GM13977 (cell line): ENCODE results near the gene TBC1D10A.

Experiments used
- DNase-seq: peaks from one replicate; pipeline ENCODE4 v3.0.0; 2012; ENCODE audit warnings: low spot score
- in situ Hi-C: fragments of 300-500 bp; cut with MboI; formaldehyde crosslinking; loops from one replicate; pipeline ENCODE4 v1.12.0; 2022; ENCODE audit warnings: low sequenced_read_pairs, low pct_unique_long_range_greater_than_20kb, mixed read lengths, inconsistent platforms; ENCODE audit not compliant: unreplicated experiment
- TF ChIP-seq, protein P1 (sequence below): IDR thresholded peaks from 2 replicates; pipeline ENCODE4 v1.5.1; 2012; ENCODE audit warnings: mild to moderate bottlenecking, control low read depth; ENCODE audit not compliant: insufficient read depth; ENCODE audit errors: extremely low read depth, missing control alignments

The TBC1D10A gene

DNA sequence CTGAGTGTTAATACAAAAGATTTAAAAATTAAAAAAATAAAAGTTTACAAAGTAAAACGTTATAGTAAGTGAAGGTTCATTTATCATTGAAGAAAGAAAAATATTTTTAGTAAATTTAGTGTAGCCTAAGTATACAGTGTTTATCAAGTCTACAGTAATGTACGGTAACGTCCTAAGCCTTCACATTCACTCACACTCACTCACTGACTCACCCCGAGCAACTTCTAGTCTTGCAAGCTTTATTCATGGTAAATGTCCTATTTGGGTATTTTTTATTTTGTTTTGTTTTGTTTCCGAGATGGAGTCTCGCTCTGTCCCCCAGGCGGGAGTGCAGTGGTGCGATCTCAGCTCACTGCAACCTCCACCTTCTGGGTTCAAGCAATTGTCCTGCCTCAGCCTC, 46.2 kb downstream of the TBC1D10A start:
- TF ChIP-seq, protein P1, sequence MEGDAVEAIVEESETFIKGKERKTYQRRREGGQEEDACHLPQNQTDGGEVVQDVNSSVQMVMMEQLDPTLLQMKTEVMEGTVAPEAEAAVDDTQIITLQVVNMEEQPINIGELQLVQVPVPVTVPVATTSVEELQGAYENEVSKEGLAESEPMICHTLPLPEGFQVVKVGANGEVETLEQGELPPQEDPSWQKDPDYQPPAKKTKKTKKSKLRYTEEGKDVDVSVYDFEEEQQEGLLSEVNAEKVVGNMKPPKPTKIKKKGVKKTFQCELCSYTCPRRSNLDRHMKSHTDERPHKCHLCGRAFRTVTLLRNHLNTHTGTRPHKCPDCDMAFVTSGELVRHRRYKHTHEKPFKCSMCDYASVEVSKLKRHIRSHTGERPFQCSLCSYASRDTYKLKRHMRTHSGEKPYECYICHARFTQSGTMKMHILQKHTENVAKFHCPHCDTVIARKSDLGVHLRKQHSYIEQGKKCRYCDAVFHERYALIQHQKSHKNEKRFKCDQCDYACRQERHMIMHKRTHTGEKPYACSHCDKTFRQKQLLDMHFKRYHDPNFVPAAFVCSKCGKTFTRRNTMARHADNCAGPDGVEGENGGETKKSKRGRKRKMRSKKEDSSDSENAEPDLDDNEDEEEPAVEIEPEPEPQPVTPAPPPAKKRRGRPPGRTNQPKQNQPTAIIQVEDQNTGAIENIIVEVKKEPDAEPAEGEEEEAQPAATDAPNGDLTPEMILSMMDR, result no peak
- DNase-seq, result no peak
- in situ Hi-C loops, result loop anchor here (10.0 kb wide), 1 partner anchor 104 kb away; the partner anchor contains the start of gene RNF215

DNA sequence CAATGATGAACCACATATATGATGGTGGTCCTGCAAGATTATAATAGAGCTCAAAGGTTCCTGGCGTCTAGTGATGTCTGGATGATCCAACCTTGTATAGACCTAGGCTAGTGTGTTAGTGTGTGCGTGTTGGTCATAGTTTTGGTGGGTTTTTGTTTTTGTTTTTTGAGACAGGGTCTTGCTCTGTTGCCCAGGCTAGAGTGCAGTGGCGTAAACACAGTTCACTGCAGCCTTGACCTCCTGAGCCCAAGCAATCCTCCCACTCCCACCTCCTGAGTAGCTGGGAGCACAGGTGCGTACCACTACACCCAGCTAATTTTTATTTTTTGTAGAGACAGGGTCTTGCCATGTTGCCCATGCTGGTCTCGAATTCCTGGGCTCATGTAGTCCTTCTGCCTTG, 46.8 kb downstream of the TBC1D10A start:
- DNase-seq, result no peak
- TF ChIP-seq, protein P1, result no peak
- in situ Hi-C loops, result loop anchor here (10.0 kb wide), 1 partner anchor 105 kb away; the partner anchor contains the start of gene RNF215

DNA sequence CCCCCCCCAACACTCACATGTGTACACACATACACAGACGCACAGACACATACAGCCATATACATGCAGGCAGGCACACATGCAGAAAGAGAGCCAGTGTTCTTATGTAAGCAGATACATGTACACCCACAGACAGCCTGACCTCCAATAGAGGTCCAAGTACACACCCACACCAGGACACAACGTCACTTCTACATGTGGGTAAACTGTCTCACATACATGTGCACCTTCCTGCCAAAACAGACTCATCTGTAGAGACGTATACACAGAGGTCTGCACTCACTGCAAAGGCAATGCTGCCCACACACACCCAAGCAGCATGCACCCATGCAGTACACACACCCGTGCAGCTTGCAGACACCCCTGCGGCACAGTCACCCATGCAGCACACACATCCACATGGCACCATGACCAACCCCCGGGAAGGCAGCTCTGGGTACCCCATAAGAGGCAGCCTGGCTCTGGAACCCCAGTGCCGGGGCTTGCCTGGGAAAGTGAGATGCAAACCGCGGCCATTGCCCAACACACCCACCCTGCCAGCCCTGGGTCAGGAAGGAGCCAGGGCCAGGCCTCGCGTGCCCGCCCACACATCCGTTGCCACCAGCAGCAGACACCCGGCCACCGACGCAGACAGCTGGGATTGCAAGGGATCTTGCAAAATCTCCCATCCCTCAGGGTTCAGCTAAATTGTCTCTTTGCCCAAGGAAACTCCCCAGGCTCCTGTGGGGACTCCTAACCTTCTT, 47.5 kb downstream of the TBC1D10A start:
- TF ChIP-seq, protein P1, result no peak
- DNase-seq, result no peak
- in situ Hi-C loops, result no loop called here

DNA sequence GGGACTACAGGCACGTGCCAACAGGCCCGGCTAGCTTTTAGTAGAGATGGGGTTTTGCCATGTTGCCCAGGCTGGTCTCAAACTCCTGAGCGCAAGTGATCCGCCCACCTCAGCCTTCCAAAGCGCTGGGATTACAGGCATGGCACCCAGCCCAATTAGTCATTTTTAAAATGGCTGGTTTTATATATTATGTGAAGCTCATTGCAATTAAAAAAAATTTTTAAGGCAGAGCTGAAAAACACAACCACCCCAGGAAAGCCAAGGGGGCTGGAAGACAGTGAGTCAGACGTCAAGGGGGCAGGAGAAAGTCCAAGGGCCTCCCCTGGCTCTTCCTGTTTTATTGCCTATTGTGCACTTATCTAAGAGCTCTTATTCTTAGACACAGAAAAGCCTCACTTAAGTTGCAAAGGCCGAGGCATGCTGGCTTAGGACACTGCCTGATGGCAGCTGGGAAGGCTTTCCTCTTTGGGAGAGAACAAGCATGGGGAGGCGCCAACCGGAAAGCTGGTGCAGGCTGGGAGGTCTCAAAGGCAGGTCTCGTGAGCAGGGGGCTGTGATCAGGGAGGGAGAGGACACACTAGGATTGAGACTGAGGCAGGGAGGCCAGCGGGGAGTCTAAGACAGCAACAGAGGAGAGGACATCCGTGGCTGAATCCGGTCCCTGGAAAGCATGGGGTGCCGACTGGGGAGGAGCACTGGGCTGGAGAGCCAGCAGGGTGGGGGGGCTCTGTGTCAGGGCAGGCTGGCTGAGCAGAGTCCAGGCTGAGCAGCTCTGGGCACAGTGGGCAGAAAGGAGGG, 49.0 kb downstream of the TBC1D10A start:
- in situ Hi-C loops, result no loop called here
- TF ChIP-seq, protein P1, result no peak
- no peak for DNase-seq

DNA sequence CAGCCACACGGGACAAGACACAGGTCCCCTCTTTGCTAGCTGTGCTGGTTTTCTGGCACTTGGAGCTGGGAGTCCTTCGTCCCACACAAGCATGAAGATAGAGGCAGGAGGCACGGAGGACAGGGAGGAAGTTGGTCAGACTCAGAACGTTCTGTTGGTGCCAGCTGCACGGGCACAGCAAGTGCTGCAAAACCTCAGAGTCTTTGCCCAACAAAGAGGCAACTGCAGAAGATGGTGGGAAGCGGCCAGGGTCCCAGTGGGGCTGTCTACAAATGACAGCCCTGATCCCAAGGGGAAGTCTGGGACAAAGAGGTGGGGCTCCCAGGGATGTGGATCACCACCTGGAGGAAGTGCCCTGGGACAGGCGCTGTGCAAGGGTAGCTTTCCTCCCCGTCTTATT, 50.7 kb downstream of the TBC1D10A start:
- TF ChIP-seq, protein P1, result no peak
- no peak for DNase-seq
- in situ Hi-C loops, result no loop called here

DNA sequence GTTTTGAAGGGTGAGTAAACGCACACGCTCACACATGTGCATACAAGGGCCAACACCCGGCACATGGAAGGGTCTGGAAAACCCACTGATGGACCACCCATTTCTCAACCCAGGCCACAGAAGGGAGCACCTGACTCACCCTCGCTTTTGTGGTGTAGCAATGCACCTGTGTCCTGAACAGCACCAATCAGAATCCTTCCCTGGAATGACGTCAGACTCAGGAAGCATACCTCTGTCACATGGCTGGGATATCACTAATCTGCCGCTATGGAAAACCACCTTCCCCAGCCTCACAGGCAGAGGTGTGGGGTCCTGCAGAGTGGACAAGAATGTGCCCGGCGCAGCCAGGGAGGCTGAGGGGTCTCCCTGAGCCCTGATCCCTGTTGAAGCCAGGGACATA, 51.1 kb downstream of the TBC1D10A start:
- TF ChIP-seq, protein P1, result no peak
- DNase-seq, result no peak
- in situ Hi-C loops, result no loop called here
